ENCODE data around the gene GCH1. TPM values are rescaled to one million over a fixed set of nuclear protein-coding genes. Genes with fewer than 3 reads are reported as not detected.
A peak's percentile ranks its signal among the peaks of the same experiment; 100 is the strongest.
"Not testable (repeated sequence)": the region's sequence is repeated elsewhere in the genome, so short reads cannot be mapped to it uniquely, and the experiment has no call there.

GCH1 gene
- total RNA-seq, 2 donors from 2014 or later, result 131 to 382 TPM

DNA sequence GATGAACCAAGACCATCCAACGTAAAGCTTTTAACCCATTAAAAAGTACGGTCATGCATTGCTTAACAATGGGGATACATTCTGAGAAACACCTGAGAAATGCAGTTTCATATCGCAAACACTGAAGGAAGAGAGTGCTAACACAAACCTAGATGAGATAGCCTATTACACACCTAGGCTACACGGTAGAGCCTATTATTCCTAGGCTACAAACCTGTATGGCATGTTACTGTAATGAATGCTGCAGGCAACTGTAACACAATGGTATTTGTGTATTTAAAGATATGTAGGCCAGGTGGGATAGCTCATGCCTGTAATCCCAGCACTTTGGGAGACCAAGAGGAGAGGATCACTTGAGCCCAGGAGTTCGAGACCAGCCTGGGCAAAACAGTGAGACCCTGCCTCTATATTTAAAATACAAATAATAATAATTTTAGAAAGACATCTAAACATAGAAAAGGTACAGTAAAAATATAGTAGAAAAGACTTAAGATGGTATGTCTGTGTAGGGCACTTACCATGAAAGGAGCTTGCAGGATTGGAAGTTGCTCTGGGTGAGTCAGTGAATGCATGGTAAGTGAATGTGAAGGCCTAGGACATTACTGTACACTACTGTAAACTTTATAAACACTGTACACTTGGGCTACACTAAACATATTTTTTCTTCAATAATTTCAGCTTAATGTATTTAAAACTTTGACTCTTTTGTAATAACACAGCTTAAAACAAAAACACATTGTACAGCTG lies 4.6 kb downstream of the GCH1 start:
- H3K27me3 Mint-ChIP-seq; H3K9me3 Mint-ChIP-seq; DNase-seq (ENCODE audit: low spot score); H3K36me3 Mint-ChIP-seq; ATAC-seq: not testable (repeated sequence)
- Mint-ChIP-seq H3K27ac (peak overlapping the region in 1 of 2 donors; percentile 39), H3K4me3 (peak overlapping the region; percentile 18), H3K4me1 (ENCODE audit: low read depth in 2 of 2) (peaks cover 47% of the 10 kb centered on the region in 2 donors)

DNA sequence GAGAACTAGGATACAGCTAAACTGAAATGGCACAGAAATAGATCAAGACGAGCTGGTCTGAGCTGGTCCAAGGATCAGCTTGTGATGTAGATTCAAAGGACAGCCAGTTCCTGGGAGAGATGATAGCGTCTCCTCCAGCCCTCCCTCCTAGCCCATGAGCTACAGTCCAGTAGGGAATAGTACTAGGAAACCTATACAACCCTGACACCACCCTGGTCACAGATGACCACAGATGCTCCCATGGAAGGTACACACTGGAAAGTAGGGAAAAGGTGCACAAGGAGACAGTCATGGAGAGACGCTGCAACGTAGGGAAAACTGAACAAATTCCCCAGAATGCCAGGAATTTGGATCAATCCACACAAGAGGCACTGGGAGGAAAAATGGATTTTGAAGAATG lies 6.9 kb downstream of the GCH1 start:
- peak overlapping the region in 1 of 2 donors; percentile 73 for H3K27ac Mint-ChIP-seq
- H3K27me3 Mint-ChIP-seq, result no peaks in the 10 kb centered on the region
- H3K9me3 Mint-ChIP-seq, result no peaks in the 10 kb centered on the region
- H3K4me1 Mint-ChIP-seq (ENCODE audit: low read depth in 2 of 2), result peaks cover 54% of the 10 kb centered on the region in 2 donors
- ATAC-seq (no peak), DNase-seq (ENCODE audit: low spot score) (no peak)
- no peak overlapping the region for H3K4me3 Mint-ChIP-seq
- peaks cover 5% of the 10 kb centered on the region for H3K36me3 Mint-ChIP-seq

DNA sequence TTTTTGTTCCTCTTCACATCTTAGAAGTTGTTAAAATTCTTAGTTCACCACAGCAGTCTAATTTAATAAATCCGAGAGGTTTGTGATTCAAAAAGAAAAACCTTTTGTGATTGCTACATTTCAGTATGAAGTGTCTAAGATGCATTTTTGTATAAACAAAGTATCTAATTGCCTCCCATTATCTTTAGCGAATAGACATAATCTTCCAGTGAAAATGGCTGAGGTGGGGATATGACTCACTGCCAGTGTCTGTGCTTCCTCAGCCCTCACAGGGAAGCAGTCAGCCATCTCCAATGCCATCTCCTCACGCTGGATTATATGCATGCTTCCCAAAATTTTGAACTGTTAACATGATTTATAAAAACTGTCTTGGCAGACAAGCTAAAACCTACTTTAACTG lies 7.6 kb downstream of the GCH1 start:
- no peaks in the 10 kb centered on the region for H3K27me3 Mint-ChIP-seq
- H3K4me3 Mint-ChIP-seq, result peak overlapping the region; percentile 24
- H3K4me1 Mint-ChIP-seq (ENCODE audit: low read depth in 2 of 2), result peaks cover 53% of the 10 kb centered on the region in 2 donors
- no peaks in the 10 kb centered on the region for H3K36me3 Mint-ChIP-seq
- DNase-seq (ENCODE audit: low spot score) (no peak), ATAC-seq (no peak)
- H3K27ac Mint-ChIP-seq, result peak overlapping the region in 1 of 2 donors; percentile 73
- H3K9me3 Mint-ChIP-seq, result no peaks in the 10 kb centered on the region

DNA sequence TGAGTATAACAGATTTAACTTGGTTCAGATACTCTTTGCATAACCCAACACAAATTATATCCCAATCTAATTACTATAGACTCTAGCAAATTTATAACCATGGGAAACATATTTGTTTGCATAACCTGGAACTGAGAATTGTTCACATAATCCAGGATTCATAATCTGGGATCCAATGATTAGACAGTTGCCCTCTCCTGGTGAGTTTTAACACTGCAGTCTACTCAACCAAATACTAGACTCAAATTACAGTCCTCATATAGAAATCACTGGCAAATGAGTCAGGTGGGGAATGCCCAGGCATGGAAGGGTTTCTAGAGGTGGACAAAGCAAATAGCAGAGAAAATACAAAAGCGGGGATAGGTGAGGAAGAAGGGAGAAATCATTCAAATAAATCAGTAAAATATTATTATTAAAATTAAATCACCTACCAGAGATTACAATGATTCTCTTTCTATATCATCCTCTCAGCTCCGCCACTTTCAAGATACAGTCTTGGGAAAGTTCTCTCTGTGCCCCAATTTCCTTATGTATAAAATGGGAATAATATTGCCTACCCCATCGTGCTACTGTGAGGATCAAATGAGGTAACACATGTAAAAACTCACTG lies 9.4 kb downstream of the GCH1 start:
- peaks cover 62% of the 10 kb centered on the region in 2 donors for H3K4me1 Mint-ChIP-seq (ENCODE audit: low read depth in 2 of 2)
- ATAC-seq, result peak; percentile 59 to 84
- H3K36me3 Mint-ChIP-seq, result no peaks in the 10 kb centered on the region
- no peaks in the 10 kb centered on the region for H3K27me3 Mint-ChIP-seq
- DNase-seq (ENCODE audit: low spot score), result no peak
- H3K4me3 Mint-ChIP-seq, result peak overlapping the region; percentile 16
- H3K27ac Mint-ChIP-seq, result no peak overlapping the region
- H3K9me3 Mint-ChIP-seq, result no peaks in the 10 kb centered on the region

DNA sequence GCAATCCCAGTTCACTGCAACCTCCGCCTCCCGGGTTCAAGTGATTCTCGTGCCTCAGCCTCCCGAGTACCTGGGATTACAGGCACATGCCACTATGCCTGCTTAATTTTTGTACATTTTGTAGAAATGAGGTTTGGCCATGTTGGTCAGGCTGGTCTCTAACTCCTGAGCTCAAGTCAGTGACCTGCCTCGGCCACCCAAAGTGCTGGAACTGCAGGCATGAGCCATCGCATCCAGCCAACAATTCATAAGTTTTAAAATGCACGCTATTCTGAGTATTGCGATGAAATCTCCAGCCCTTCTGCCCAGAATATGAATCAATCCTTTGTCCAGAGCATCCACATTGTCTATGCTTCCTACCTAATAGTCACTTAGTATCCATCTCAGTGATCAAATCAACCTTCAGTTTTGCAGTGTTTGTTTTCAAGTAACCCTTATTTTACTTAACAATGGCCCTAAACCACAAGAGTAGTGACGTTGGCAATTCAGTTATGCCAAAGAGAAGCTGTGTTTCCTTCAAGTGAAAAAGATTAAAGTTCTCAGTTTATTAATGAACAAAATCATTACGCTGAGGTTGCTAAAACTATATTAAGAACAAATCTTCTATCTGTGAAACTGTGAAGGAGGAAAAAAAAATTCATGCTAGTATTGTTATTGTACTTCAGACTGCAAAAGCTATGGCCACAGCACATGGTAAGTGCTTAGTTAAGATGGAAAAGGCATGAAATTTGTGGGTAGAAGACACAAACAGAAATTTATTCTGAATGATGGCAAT lies 11.0 kb downstream of the GCH1 start:
- peak overlapping the region; percentile 40 for H3K4me3 Mint-ChIP-seq
- no peaks in the 10 kb centered on the region for H3K36me3 Mint-ChIP-seq
- no peak overlapping the region for H3K27ac Mint-ChIP-seq
- no peaks in the 10 kb centered on the region for H3K9me3 Mint-ChIP-seq
- peaks cover 60 to 61% of the 10 kb centered on the region in 2 donors for H3K4me1 Mint-ChIP-seq (ENCODE audit: low read depth in 2 of 2)
- H3K27me3 Mint-ChIP-seq, result no peaks in the 10 kb centered on the region
- ATAC-seq, result no peak
- no peak for DNase-seq (ENCODE audit: low spot score)

DNA sequence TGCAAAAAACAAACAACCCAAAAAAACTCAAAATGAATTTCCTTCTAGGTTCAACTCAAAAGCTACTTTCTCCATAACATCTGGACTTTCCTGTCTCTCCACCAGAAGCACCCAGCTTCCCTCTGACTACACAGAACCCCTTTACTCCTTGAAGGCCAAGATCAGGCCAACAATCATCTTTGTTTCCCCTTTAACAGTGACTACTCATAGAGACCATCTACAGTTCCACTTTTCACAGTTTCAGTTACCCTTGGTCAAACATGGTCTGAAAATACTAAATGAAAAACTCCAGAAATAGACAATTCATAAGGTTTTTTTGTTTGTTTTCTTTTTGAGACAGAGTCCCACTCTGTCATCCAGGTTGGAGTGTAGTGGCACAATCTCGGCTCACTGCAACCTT lies 11.8 kb downstream of the GCH1 start:
- ATAC-seq, result no peak
- H3K36me3 Mint-ChIP-seq, result no peaks in the 10 kb centered on the region
- H3K27ac Mint-ChIP-seq, result peak overlapping the region in 1 of 2 donors; percentile 19
- DNase-seq (ENCODE audit: low spot score), result no peak
- H3K27me3 Mint-ChIP-seq, result no peaks in the 10 kb centered on the region
- peaks cover 58 to 59% of the 10 kb centered on the region in 2 donors for H3K4me1 Mint-ChIP-seq (ENCODE audit: low read depth in 2 of 2)
- H3K4me3 Mint-ChIP-seq, result peak overlapping the region; percentile 36
- H3K9me3 Mint-ChIP-seq, result no peaks in the 10 kb centered on the region

DNA sequence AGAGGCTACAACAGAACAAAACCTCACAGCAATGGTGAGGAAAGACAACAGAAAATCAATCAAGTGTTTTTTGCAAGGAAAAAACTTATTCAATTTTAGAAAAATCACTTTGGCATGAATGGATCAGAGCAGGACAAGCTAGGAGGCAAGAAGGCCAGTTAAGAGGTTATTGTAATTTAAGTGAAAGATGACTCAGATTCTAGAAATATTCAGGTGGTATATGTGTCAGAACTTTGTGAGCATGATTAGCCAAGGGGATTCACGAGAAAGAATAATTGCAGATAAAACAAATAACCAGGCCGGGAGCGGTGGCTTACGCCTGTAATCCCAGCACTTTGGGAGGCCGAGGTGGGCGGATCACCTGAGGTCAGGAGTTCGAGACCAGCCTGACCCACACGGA lies 12.7 kb downstream of the GCH1 start:
- Mint-ChIP-seq H3K9me3 (no peaks in the 10 kb centered on the region), H3K4me3 (peak overlapping the region; percentile 9), H3K27ac (peak overlapping the region; percentile 24 to 49), H3K4me1 (ENCODE audit: low read depth in 2 of 2) (peaks cover 54 to 55% of the 10 kb centered on the region in 2 donors), H3K27me3 (no peaks in the 10 kb centered on the region), H3K36me3 (no peaks in the 10 kb centered on the region)
- no peak for DNase-seq (ENCODE audit: low spot score)
- ATAC-seq, result peak in 1 of 2 donors; percentile 58

DNA sequence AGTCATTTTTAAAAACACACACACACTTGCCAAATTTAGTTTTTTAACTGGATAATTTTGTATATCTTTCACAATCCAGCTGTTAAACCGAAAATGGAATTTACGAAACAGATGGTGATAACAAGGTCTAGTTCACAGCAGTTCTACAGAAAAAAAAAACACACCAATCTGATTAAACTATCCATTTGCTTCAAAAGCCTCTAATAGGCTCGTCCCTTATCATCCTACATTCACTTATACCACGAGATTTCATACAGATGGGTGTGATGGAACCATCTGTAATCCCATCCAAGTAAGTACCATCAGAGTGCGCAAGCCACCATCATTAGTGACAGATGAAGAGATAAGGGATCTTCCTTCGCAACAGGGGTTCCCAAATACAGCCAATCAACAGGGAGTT lies 20.1 kb downstream of the GCH1 start:
- Mint-ChIP-seq H3K36me3 (no peaks in the 10 kb centered on the region), H3K27ac (peak overlapping the region; percentile 83 to 90), H3K4me1 (ENCODE audit: low read depth in 2 of 2) (peaks cover 47 to 51% of the 10 kb centered on the region in 2 donors), H3K9me3 (no peaks in the 10 kb centered on the region), H3K4me3 (peak overlapping the region; percentile 88), H3K27me3 (no peaks in the 10 kb centered on the region)
- no peak for DNase-seq (ENCODE audit: low spot score)
- no peak for ATAC-seq

DNA sequence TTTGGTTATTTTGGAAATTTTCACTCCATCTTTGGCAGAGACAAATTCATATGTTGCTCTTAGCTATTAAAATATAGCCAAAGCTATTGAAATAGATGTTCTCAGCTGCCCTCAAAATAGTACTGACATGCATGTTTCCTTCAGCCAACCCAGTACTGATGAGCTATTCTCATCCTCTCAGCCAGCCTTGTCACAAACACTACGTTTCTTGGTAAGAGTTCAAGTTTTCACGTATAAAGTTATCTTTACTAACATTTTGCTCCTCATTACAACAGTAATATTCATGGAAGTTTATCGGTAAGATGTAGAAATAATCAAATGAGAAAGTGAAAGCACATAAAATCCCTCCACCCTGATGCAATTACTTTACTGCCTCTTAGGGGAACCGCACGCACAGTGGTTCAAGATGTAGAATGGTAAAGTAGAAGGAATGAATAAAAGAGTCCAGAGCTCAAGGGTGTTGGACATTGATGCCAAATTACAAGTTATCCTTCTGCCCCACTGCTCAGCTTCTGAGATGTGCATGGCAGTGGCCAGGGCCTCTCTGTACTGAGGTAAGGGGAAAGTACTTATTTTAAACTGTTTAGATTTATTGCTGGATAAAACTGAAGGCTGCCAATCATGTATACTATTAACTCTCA lies 20.7 kb downstream of the GCH1 start:
- no peaks in the 10 kb centered on the region for H3K36me3 Mint-ChIP-seq
- H3K4me3 Mint-ChIP-seq, result peak overlapping the region; percentile 88
- no peaks in the 10 kb centered on the region for H3K27me3 Mint-ChIP-seq
- H3K27ac Mint-ChIP-seq, result peak overlapping the region; percentile 83 to 90
- ATAC-seq, result peak; percentile 77 to 84
- peaks cover 46 to 47% of the 10 kb centered on the region in 2 donors for H3K4me1 Mint-ChIP-seq (ENCODE audit: low read depth in 2 of 2)
- H3K9me3 Mint-ChIP-seq, result no peaks in the 10 kb centered on the region
- DNase-seq (ENCODE audit: low spot score), result no peak

DNA sequence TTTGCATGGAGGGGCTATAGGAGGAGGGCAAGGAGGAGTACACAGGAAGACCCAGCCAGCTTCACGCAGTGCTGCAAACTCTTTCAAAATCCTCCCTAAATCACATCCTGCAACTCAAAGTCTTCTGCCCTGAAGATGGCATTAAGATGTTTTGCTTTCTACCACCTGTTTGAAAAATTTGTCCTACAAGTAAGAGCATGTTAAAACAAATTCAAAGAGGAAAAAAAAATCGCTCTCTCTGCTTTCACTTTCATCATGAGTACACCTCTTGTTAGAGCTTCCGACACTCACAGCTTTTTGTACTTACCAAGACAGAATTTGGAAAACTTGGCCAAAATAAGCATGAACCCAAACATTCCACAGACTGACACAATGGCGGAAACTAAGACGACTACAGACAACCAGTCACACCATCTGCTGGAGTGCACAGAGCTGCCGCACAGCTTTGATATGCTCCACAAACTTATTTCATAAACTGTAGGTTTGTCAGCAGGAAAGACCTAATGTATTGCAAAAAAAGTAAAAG lies 21.3 kb downstream of the GCH1 start:
- Mint-ChIP-seq H3K4me1 (ENCODE audit: low read depth in 2 of 2) (peaks cover 47% of the 10 kb centered on the region in 2 donors), H3K4me3 (peak overlapping the region; percentile 88)

DNA sequence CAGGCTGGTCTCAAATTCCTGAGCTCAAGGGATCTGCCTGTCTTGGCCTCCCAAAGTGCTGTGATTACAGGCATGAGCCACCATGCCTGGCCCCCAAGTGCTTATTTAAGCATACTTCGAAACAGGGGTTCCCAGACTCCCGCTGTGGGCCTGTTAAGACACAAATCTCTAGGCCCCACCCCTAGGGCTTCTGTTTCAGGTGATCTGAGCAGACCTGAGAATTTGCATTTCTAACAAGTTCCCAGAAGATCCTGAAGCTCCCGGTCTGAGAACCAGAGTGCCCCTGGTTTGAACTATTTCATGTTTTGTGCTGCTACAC lies 25.0 kb downstream of the GCH1 start:
- no peaks in the 10 kb centered on the region for H3K27me3 Mint-ChIP-seq
- H3K9me3 Mint-ChIP-seq, result no peaks in the 10 kb centered on the region
- no peak overlapping the region for H3K4me3 Mint-ChIP-seq
- DNase-seq (ENCODE audit: low spot score) (no peak), ATAC-seq (no peak)
- peak overlapping the region in 1 of 2 donors; percentile 66 for H3K27ac Mint-ChIP-seq
- H3K4me1 Mint-ChIP-seq (ENCODE audit: low read depth in 2 of 2), result peaks cover 52 to 53% of the 10 kb centered on the region in 2 donors
- peaks cover 6% of the 10 kb centered on the region for H3K36me3 Mint-ChIP-seq

More for the DNA sequence above, 21.3 kb downstream of the GCH1 start:
- Mint-ChIP-seq H3K27ac (peak overlapping the region; percentile 83 to 90), H3K36me3 (no peaks in the 10 kb centered on the region), H3K9me3 (no peaks in the 10 kb centered on the region), H3K27me3 (no peaks in the 10 kb centered on the region)
- DNase-seq (ENCODE audit: low spot score) (no peak), ATAC-seq (peak; percentile 63 to 81)

DNA sequence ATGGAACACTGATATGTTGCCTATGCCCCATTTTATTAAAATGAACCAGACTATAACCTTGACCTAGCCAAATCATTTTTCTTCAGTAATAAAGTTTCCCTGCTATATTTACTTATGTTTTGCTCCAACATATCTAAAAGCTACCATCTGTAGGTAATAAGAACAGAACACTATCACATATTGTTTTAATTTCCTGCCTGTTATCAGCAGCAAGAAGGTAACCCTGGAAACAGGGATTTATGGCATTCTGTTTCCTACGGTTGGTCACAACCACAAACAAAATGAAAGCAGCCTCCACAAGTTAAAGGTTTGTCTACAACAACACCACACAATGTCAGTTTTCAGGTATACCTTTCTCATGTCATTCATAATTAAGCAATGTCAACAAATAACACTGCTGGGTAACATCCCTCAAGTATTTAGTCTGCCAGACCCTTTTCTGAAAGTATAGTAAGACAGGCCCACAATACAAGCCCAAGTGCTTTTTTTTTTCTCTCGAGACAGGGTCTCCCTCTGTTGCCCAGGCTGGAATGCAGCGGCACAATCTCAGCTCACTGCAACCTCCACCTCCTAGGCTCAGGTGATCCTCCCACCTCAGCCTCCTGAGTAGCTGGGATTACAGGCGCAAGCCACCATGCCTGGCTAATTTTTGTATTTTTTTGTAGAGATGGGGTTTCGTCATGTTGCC lies 25.5 kb downstream of the GCH1 start:
- ATAC-seq, result no peak
- H3K36me3 Mint-ChIP-seq, result peaks cover 6% of the 10 kb centered on the region
- no peaks in the 10 kb centered on the region for H3K27me3 Mint-ChIP-seq

DNA sequence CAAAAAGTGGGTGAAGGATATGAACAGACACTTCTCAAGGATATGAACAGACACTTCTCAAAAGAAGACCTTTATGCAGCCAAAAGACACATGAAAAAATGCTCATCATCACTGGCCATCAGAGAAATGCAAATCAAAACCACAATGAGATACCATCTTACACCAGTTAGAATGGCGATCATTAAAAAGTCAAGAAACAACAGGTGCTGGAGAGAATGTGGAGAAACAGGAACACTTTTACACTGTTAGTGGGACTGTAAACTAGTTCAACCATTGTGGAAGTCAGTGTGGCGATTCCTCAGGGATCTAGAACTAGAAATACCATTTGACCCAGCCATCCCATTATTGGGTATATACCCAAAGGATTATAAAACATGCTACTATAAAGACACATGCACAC lies 27.0 kb downstream of the GCH1 start:
- not testable (repeated sequence) for ATAC-seq, H3K27ac Mint-ChIP-seq, H3K36me3 Mint-ChIP-seq

More for the DNA sequence above, 25.5 kb downstream of the GCH1 start:
- Mint-ChIP-seq H3K27ac (no peak overlapping the region), H3K9me3 (no peaks in the 10 kb centered on the region), H3K4me3 (no peak overlapping the region), H3K4me1 (ENCODE audit: low read depth in 2 of 2) (peaks cover 48 to 50% of the 10 kb centered on the region in 2 donors)
- no peak for DNase-seq (ENCODE audit: low spot score)

More for the DNA sequence above, 27.0 kb downstream of the GCH1 start:
- peaks cover 47 to 48% of the 10 kb centered on the region in 2 donors for H3K4me1 Mint-ChIP-seq (ENCODE audit: low read depth in 2 of 2)
- DNase-seq (ENCODE audit: low spot score); H3K4me3 Mint-ChIP-seq; H3K9me3 Mint-ChIP-seq; H3K27me3 Mint-ChIP-seq: not testable (repeated sequence)
